ENCODE data around the gene EGF.

Gene EGF

GRCh38 chr4:110004556-110004955, 91.9 kb downstream of the EGF start:
- Histone ChIP-seq H3K27ac (replicated peaks; ENCODE audit: low read length) (no peak overlapping the region), H3K27me3 (ENCODE audit: control insufficient read depth in 3 of 3, insufficient read depth in 3 of 3, low read depth in 1 of 3, low read length in 3 of 3) (no peaks in the 10 kb centered on the region), H3K9ac (ENCODE audit: low read depth, low read length, poor library complexity) (no peak overlapping the region), H3K4me1 (ENCODE audit: control insufficient read depth in 2 of 2, insufficient read depth in 1 of 2, low read depth in 1 of 2, low read length in 2 of 2) (peaks cover 2 to 6% of the 10 kb centered on the region in 2 donors), H3K18ac (ENCODE audit: low read length) (no peak overlapping the region), H2BK120ac (ENCODE audit: low read depth, low read length) (no peak overlapping the region), H4K91ac (ENCODE audit: low read depth, low read length, poor library complexity) (no peak overlapping the region), H3K4me3 (ENCODE audit: low read length in 2 of 2) (no peak overlapping the region), H2BK5ac (ENCODE audit: low read length) (no peak overlapping the region), H3K9me3 (replicated peaks in 1 of 2; ENCODE audit: control insufficient read depth in 2 of 2, insufficient read depth in 1 of 2, low read depth in 1 of 2, low read length in 2 of 2) (no peaks in the 10 kb centered on the region), H2AFZ (ENCODE audit: low read length) (no peak overlapping the region), H2BK15ac (ENCODE audit: low read length) (no peak overlapping the region), H2BK12ac (ENCODE audit: low read length) (no peak overlapping the region), H3K23ac (ENCODE audit: low read depth, low read length, poor library complexity) (no peak overlapping the region), H3K79me1 (ENCODE audit: low read depth, low read length) (no peaks in the 10 kb centered on the region), H3K4ac (ENCODE audit: low read length) (no peak overlapping the region), H3K36me3 (replicated peaks in 1 of 2; ENCODE audit: control insufficient read depth in 2 of 2, insufficient read depth in 2 of 2, low read length in 2 of 2) (no peaks in the 10 kb centered on the region), H3K4me2 (ENCODE audit: insufficient read depth, low read length, poor library complexity, severe bottlenecking) (no peak overlapping the region), H3K14ac (ENCODE audit: low read length) (no peak overlapping the region), H4K8ac (ENCODE audit: low read depth, low read length) (no peak overlapping the region), H2AK5ac (ENCODE audit: low read depth, low read length) (no peak overlapping the region)
- DNase-seq (ENCODE audit: low spot score) = no peak
- no CpG with 5 or more reads among the region's 1 CpG for WGBS, 2 donors (ENCODE audit: extremely low coverage in 2 of 2, insufficient read length in 2 of 2, insufficient replicate concordance in 1 of 2)

- WGBS, 2 donors (ENCODE audit: extremely low coverage in 2 of 2, insufficient read length in 2 of 2, insufficient replicate concordance in 1 of 2) = no CpG with 5 or more reads among the region's 1 CpG
- DNase-seq (ENCODE audit: low spot score) = peak; percentile 37
- H3K18ac ChIP-seq (ENCODE audit: low read length) = no peak overlapping the region
These were observed 92.9 kb downstream of the EGF start for GRCh38 chr4:110005461-110006056.

GRCh38 chr4:110007217-110007616, 94.5 kb downstream of the EGF start:
- Histone ChIP-seq H3K79me1 (ENCODE audit: low read depth, low read length) (no peaks in the 10 kb centered on the region), H3K27ac (replicated peaks; ENCODE audit: low read length) (no peak overlapping the region), H3K4me1 (ENCODE audit: control insufficient read depth in 2 of 2, insufficient read depth in 1 of 2, low read depth in 1 of 2, low read length in 2 of 2) (peaks cover 2 to 6% of the 10 kb centered on the region in 2 donors), H2AFZ (ENCODE audit: low read length) (no peak overlapping the region), H3K4me3 (ENCODE audit: low read length in 2 of 2) (no peak overlapping the region), H3K18ac (ENCODE audit: low read length) (no peak overlapping the region), H3K4me2 (ENCODE audit: insufficient read depth, low read length, poor library complexity, severe bottlenecking) (no peak overlapping the region), H3K4ac (ENCODE audit: low read length) (no peak overlapping the region), H3K23ac (ENCODE audit: low read depth, low read length, poor library complexity) (no peak overlapping the region), H3K27me3 (ENCODE audit: control insufficient read depth in 3 of 3, insufficient read depth in 3 of 3, low read depth in 1 of 3, low read length in 3 of 3) (no peaks in the 10 kb centered on the region), H2BK5ac (ENCODE audit: low read length) (no peak overlapping the region), H3K36me3 (replicated peaks in 1 of 2; ENCODE audit: control insufficient read depth in 2 of 2, insufficient read depth in 2 of 2, low read length in 2 of 2) (no peaks in the 10 kb centered on the region), H2BK15ac (ENCODE audit: low read length) (no peak overlapping the region), H3K9ac (ENCODE audit: low read depth, low read length, poor library complexity) (no peak overlapping the region), H3K14ac (ENCODE audit: low read length) (no peak overlapping the region), H4K8ac (ENCODE audit: low read depth, low read length) (no peak overlapping the region), H3K9me3 (replicated peaks in 1 of 2; ENCODE audit: control insufficient read depth in 2 of 2, insufficient read depth in 1 of 2, low read depth in 1 of 2, low read length in 2 of 2) (no peaks in the 10 kb centered on the region), H4K91ac (ENCODE audit: low read depth, low read length, poor library complexity) (no peak overlapping the region), H2BK12ac (ENCODE audit: low read length) (no peak overlapping the region), H2AK5ac (ENCODE audit: low read depth, low read length) (no peak overlapping the region), H2BK120ac (ENCODE audit: low read depth, low read length) (no peak overlapping the region)
- DNase-seq (ENCODE audit: low spot score) = no peak
- no CpG with 5 or more reads among the region's 3 CpGs for WGBS, 2 donors (ENCODE audit: extremely low coverage in 2 of 2, insufficient read length in 2 of 2, insufficient replicate concordance in 1 of 2)

More at GRCh38 chr4:110005461-110006056, 92.9 kb downstream of the EGF start:
- no peaks in the 10 kb centered on the region for H3K9me3 ChIP-seq (replicated peaks in 1 of 2; ENCODE audit: control insufficient read depth in 2 of 2, insufficient read depth in 1 of 2, low read depth in 1 of 2, low read length in 2 of 2)
- H3K27ac ChIP-seq (replicated peaks; ENCODE audit: low read length) = no peak overlapping the region
- no peak overlapping the region for H3K4ac ChIP-seq (ENCODE audit: low read length)
- H3K4me1 ChIP-seq (ENCODE audit: control insufficient read depth in 2 of 2, insufficient read depth in 1 of 2, low read depth in 1 of 2, low read length in 2 of 2) = peaks cover 2 to 6% of the 10 kb centered on the region in 2 donors
- no peaks in the 10 kb centered on the region for H3K79me1 ChIP-seq (ENCODE audit: low read depth, low read length)
- no peak overlapping the region for H3K14ac ChIP-seq (ENCODE audit: low read length)
- no peak overlapping the region for H4K8ac ChIP-seq (ENCODE audit: low read depth, low read length)
- H3K4me3 ChIP-seq (ENCODE audit: low read length in 2 of 2) = no peak overlapping the region
- H3K36me3 ChIP-seq (replicated peaks in 1 of 2; ENCODE audit: control insufficient read depth in 2 of 2, insufficient read depth in 2 of 2, low read length in 2 of 2) = no peaks in the 10 kb centered on the region
- no peak overlapping the region for H2BK15ac ChIP-seq (ENCODE audit: low read length)
- H2BK120ac ChIP-seq (ENCODE audit: low read depth, low read length) = no peak overlapping the region
- H2BK12ac ChIP-seq (ENCODE audit: low read length) = no peak overlapping the region
- no peaks in the 10 kb centered on the region for H3K27me3 ChIP-seq (ENCODE audit: control insufficient read depth in 3 of 3, insufficient read depth in 3 of 3, low read depth in 1 of 3, low read length in 3 of 3)
- no peak overlapping the region for H4K91ac ChIP-seq (ENCODE audit: low read depth, low read length, poor library complexity)
- no peak overlapping the region for H3K4me2 ChIP-seq (ENCODE audit: insufficient read depth, low read length, poor library complexity, severe bottlenecking)
- no peak overlapping the region for H2BK5ac ChIP-seq (ENCODE audit: low read length)
- no peak overlapping the region for H3K9ac ChIP-seq (ENCODE audit: low read depth, low read length, poor library complexity)
- no peak overlapping the region for H2AK5ac ChIP-seq (ENCODE audit: low read depth, low read length)
- no peak overlapping the region for H3K23ac ChIP-seq (ENCODE audit: low read depth, low read length, poor library complexity)
- no peak overlapping the region for H2AFZ ChIP-seq (ENCODE audit: low read length)

- Histone ChIP-seq H2BK120ac (ENCODE audit: low read depth, low read length) (no peak overlapping the region), H2BK5ac (ENCODE audit: low read length) (no peak overlapping the region), H3K23ac (ENCODE audit: low read depth, low read length, poor library complexity) (no peak overlapping the region), H3K4me1 (ENCODE audit: control insufficient read depth in 2 of 2, insufficient read depth in 1 of 2, low read depth in 1 of 2, low read length in 2 of 2) (peaks cover 2 to 6% of the 10 kb centered on the region in 2 donors), H4K8ac (ENCODE audit: low read depth, low read length) (no peak overlapping the region), H3K9me3 (replicated peaks in 1 of 2; ENCODE audit: control insufficient read depth in 2 of 2, insufficient read depth in 1 of 2, low read depth in 1 of 2, low read length in 2 of 2) (no peaks in the 10 kb centered on the region), H3K4ac (ENCODE audit: low read length) (no peak overlapping the region), H3K27ac (replicated peaks; ENCODE audit: low read length) (no peak overlapping the region), H3K4me3 (ENCODE audit: low read length in 2 of 2) (no peak overlapping the region), H3K27me3 (ENCODE audit: control insufficient read depth in 3 of 3, insufficient read depth in 3 of 3, low read depth in 1 of 3, low read length in 3 of 3) (no peaks in the 10 kb centered on the region), H3K18ac (ENCODE audit: low read length) (no peak overlapping the region), H3K4me2 (ENCODE audit: insufficient read depth, low read length, poor library complexity, severe bottlenecking) (no peak overlapping the region), H3K14ac (ENCODE audit: low read length) (no peak overlapping the region), H3K36me3 (replicated peaks in 1 of 2; ENCODE audit: control insufficient read depth in 2 of 2, insufficient read depth in 2 of 2, low read length in 2 of 2) (no peaks in the 10 kb centered on the region), H2AFZ (ENCODE audit: low read length) (no peak overlapping the region), H2BK12ac (ENCODE audit: low read length) (no peak overlapping the region), H4K91ac (ENCODE audit: low read depth, low read length, poor library complexity) (no peak overlapping the region), H3K9ac (ENCODE audit: low read depth, low read length, poor library complexity) (no peak overlapping the region), H2BK15ac (ENCODE audit: low read length) (no peak overlapping the region), H3K79me1 (ENCODE audit: low read depth, low read length) (no peaks in the 10 kb centered on the region), H2AK5ac (ENCODE audit: low read depth, low read length) (no peak overlapping the region)
- no peak for DNase-seq (ENCODE audit: low spot score)
- WGBS, 2 donors (ENCODE audit: extremely low coverage in 2 of 2, insufficient read length in 2 of 2, insufficient replicate concordance in 1 of 2) = no CpG with 5 or more reads among the region's 2 CpGs
These were observed 95.9 kb downstream of the EGF start for GRCh38 chr4:110008540-110008939.
